AG09319 (cell line): ENCODE data around the gene SPATA13.

Source experiments
- DNase-seq: peaks from one replicate; pipeline ENCODE4 v3.0.0-alpha.2; 2010; ENCODE audit warnings: low read depth; ENCODE audit errors: extremely low read depth
- CTCF ChIP-seq: IDR thresholded peaks from 2 replicates; pipeline ENCODE4 v1.5.1; 2011; ENCODE audit warnings: low read depth, mild to moderate bottlenecking, inconsistent platforms, low read length, moderate library complexity

Gene SPATA13

DNA sequence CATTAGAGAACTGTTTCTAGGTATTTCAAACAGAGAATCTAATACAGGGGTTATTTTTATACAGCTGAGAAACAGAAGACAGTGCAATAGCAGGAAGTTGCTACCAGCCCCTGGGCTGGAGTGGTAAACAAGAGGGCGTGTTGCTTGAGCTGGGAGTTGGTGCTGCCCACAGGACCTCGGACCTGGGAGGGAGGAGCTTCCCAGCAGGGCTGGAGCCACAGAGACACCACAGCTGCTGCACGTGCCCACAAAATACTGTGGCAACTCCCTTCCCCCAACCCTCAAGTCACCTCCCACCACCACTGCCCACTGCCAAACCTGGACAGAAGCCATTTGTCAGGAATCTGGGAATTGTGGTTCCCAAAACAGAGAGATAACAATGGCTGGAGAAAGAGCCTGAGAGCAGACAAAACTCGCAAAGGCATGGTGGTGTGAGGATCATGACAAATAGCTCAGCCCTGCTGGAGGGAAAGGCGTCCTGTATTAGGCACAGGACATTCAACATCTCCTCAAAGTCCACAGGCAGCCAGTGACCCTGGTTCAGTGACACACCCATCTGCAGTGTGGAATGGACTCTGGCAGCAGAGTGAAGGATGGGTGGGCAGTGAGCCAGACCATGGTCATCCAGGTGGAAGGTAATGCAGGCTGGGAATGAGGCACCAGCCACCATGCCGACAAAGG lies 57.2 kb downstream of the SPATA13 start:
- TF ChIP-seq CTCF = no peak
- no peak for DNase-seq

DNA sequence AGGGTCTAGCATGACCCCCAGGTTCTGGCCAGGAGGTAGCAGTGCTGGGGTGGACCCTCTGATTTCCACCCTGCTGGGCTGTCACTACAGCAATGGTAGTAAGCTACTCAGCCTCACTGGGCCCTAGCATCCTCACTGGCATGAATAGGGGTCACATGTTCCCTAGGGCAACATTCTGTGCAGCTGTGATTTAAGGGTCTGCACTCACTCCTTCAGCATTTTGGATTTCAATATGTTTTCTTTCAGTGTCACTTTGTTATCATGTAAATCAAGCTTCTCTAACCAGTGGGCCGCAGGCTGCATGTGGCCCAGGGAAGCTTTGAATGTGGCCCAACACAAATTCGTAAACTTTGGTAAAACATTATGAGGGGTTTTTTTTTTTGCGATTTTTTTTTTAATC lies 57.8 kb downstream of the SPATA13 start:
- TF ChIP-seq CTCF = no peak

GRCh38 chr13:24218977-24219376 lies 58.5 kb downstream of the SPATA13 start:
- DNase-seq = peak; percentile 44
- TF ChIP-seq CTCF = no peak

More for the DNA sequence above, 57.8 kb downstream of the SPATA13 start:
- DNase-seq = no peak

- peak; percentile 70 for DNase-seq
- TF ChIP-seq CTCF = peak; percentile 69
Observed at GRCh38 chr13:24220086-24220703, 59.7 kb downstream of the SPATA13 start.

DNA sequence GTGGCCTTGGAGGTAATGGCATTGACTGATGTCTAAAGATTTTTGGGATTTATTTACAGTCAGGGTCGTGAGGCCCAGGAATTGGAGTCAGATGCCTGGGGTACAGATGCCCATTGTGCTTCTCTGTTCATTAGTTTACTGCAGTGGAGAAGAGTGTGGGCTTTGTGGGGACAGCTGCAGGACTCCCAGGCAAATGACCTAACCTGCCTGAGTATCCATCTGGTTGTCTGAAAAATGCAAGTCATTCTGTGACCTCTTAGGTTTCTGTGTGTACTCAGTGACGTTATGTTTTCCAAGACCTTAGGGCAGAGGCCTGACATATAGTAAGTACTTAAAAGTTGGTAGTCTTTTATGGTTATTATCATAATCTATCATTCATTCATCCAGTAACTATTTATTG lies 60.5 kb downstream of the SPATA13 start:
- TF ChIP-seq CTCF = no peak
- DNase-seq = no peak

- TF ChIP-seq CTCF = no peak
Observed at GRCh38 chr13:24222756-24223155, 62.2 kb downstream of the SPATA13 start.

GRCh38 chr13:24223341-24224231 lies 63.1 kb downstream of the SPATA13 start:
- DNase-seq = no peak
- no peak for TF ChIP-seq CTCF

More at GRCh38 chr13:24222756-24223155, 62.2 kb downstream of the SPATA13 start:
- DNase-seq = no peak
